ENCODE measurements around the gene CAMK1D.

DNA sequence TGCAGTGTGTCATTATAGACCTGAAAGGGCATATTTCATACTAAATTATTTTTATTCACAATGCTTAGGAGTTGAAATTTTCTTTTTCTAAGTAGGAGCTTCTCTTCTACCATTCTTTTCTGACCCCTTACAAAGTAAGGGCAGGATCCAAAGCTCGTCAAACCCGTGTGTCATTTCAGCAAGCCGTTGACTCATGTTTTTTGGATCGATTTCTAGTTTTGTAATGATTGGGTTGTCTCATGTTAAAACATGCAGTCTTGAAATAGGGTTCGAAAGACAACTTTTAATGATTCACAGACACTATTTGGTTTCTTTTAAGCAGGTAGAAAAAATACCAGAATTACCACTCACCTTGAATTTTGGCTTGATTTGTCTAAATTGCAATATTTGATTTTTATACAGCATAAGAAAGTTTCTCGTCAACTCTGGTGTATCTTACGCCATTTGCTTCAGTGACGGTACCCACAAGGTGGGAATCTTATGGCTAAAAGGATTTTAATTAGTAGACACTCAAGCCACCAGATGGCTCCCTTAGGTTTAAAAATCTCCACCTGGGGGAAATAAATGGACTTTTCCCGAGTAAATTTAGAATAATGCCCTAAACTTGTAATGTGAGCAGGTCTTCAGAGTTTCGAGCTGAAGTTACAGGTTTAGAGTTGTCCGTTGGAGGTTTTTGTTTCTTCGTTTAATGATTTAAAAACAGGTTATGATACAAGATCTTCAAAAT is 368.8 kb downstream of the CAMK1D start:
- TF ChIP-seq, protein P1, sequence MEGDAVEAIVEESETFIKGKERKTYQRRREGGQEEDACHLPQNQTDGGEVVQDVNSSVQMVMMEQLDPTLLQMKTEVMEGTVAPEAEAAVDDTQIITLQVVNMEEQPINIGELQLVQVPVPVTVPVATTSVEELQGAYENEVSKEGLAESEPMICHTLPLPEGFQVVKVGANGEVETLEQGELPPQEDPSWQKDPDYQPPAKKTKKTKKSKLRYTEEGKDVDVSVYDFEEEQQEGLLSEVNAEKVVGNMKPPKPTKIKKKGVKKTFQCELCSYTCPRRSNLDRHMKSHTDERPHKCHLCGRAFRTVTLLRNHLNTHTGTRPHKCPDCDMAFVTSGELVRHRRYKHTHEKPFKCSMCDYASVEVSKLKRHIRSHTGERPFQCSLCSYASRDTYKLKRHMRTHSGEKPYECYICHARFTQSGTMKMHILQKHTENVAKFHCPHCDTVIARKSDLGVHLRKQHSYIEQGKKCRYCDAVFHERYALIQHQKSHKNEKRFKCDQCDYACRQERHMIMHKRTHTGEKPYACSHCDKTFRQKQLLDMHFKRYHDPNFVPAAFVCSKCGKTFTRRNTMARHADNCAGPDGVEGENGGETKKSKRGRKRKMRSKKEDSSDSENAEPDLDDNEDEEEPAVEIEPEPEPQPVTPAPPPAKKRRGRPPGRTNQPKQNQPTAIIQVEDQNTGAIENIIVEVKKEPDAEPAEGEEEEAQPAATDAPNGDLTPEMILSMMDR (IDR thresholded peaks at IDR 0.05; ENCODE audit: low read depth, low read length): no peak
- TF ChIP-seq POLR2A (IDR thresholded peaks at IDR 0.05; ENCODE audit: extremely low read depth, insufficient read length) (no peak), MYC (IDR thresholded peaks at IDR 0.05; ENCODE audit: low read depth, low read length) (no peak)

Measured in NB4 (cell line).